UCSD-AML1 (cell line): ENCODE measurements around the gene SLC2A4RG.
"Not testable (repeated sequence)": the region's sequence is repeated elsewhere in the genome, so short reads cannot be mapped to it uniquely, and the experiment has no call there.

Experiments used
- DNase-seq: peaks from one replicate; lab custom pipeline; 2025; ENCODE audit not compliant: unreplicated experiment; lab: John Stamatoyannopoulos, UW

SLC2A4RG gene

GRCh38 chr20:63775096-63775978, 35.8 kb downstream of the SLC2A4RG start:
- DNase-seq = no peak

GRCh38 chr20:63776875-63777274, 37.3 kb downstream of the SLC2A4RG start:
- not testable (repeated sequence) for DNase-seq

- no peak for DNase-seq
Observed at GRCh38 chr20:63777614-63778013, 38.0 kb downstream of the SLC2A4RG start.

- DNase-seq = no peak
Observed at GRCh38 chr20:63778034-63778752, 38.6 kb downstream of the SLC2A4RG start.

- DNase-seq = no peak
Observed at GRCh38 chr20:63778857-63779256, 39.3 kb downstream of the SLC2A4RG start.

- no peak for DNase-seq
Observed at GRCh38 chr20:63781181-63781580, 41.6 kb downstream of the SLC2A4RG start.

GRCh38 chr20:63782051-63782471, 42.5 kb downstream of the SLC2A4RG start:
- no peak for DNase-seq

- no peak for DNase-seq
Observed at GRCh38 chr20:63782521-63782971, 43.0 kb downstream of the SLC2A4RG start.

- DNase-seq = no peak
Observed at GRCh38 chr20:63783970-63784369, 44.4 kb downstream of the SLC2A4RG start.

- DNase-seq = no peak
Observed at GRCh38 chr20:63785691-63786131, 46.1 kb downstream of the SLC2A4RG start.

GRCh38 chr20:63787302-63787701, 47.7 kb downstream of the SLC2A4RG start:
- DNase-seq = no peak

GRCh38 chr20:63787749-63788148, 48.2 kb downstream of the SLC2A4RG start:
- no peak for DNase-seq

- no peak for DNase-seq
Observed at GRCh38 chr20:63789836-63790571, 50.4 kb downstream of the SLC2A4RG start.

GRCh38 chr20:63790572-63791168, 51.1 kb downstream of the SLC2A4RG start:
- no peak for DNase-seq

- DNase-seq = no peak
Observed at GRCh38 chr20:63791497-63792156, 52.1 kb downstream of the SLC2A4RG start.

- DNase-seq = no peak
Observed at GRCh38 chr20:63792866-63793265, 53.3 kb downstream of the SLC2A4RG start.
